A673 (cell line): ENCODE results near the gene DSCAML1. TPM values are rescaled to one million over a fixed set of nuclear protein-coding genes. Genes with fewer than 3 reads are reported as not detected.

Experiments used
- BruUV-seq: library from RNA; stranded (reverse); fragments of 400-500 nt; replicated peaks from 2 replicates; lab custom pipeline; 2021; lab: Mats Ljungman, UMichigan
- CTCF ChIA-PET: fragments of 300-600 bp; sonication (Branson Sonifier 250); formaldehyde crosslinking; loops from one replicate; lab custom pipeline; 2022; ENCODE audit warnings: antibody characterized with exemption; lab: Charles Lee
- POLR2A ChIA-PET: fragments of 300-600 bp; sonication (Branson Sonifier 250); formaldehyde crosslinking; loops from one replicate; lab custom pipeline; 2022; ENCODE audit warnings: antibody characterized with exemption; ENCODE audit not compliant: low non-redundant PET; lab: Charles Lee
- DNase-seq: peaks from one replicate; pipeline ENCODE4 v3.0.0-alpha.2; 2015; ENCODE audit warnings: low spot score
- H3K27ac ChIP-seq: fragments of 200-600 bp; sonication (generic); 2 replicates; pipeline ENCODE4 v1.5.1; 2016; ENCODE audit warnings: mixed run types, low read depth, mild to moderate bottlenecking, mixed read lengths, antibody characterized with exemption, low read length; ENCODE audit not compliant: poor library complexity, severe bottlenecking
- H3K27me3 ChIP-seq: fragments of 200-600 bp; sonication (generic); replicated peaks from 2 replicates; pipeline ENCODE4 v1.6.1; 2017; ENCODE audit warnings: mixed run types, low read depth, mild to moderate bottlenecking, mixed read lengths, antibody characterized with exemption, low read length; ENCODE audit not compliant: insufficient read depth, poor library complexity
- H3K36me3 ChIP-seq: fragments of 200-600 bp; sonication (generic); 2 replicates; pipeline ENCODE4 v1.6.1; 2016; ENCODE audit warnings: mixed run types, mild to moderate bottlenecking, mixed read lengths, antibody characterized with exemption, low read length; ENCODE audit not compliant: insufficient read depth, poor library complexity, severe bottlenecking
- H3K4me1 ChIP-seq: fragments of 200-600 bp; sonication (generic); 2 replicates; pipeline ENCODE4 v1.6.1; 2017; ENCODE audit warnings: mixed run types, mild to moderate bottlenecking, mixed read lengths, antibody characterized with exemption, low read length; ENCODE audit not compliant: insufficient read depth, poor library complexity, severe bottlenecking
- H3K4me3 ChIP-seq: fragments of 200-600 bp; sonication (generic); 2 replicates; pipeline ENCODE4 v1.5.1; 2016; ENCODE audit warnings: low read depth, mixed run types, mild to moderate bottlenecking, mixed read lengths, low read length; ENCODE audit not compliant: poor library complexity, severe bottlenecking
- H3K9me3 ChIP-seq: fragments of 200-600 bp; sonication (generic); 2 replicates; pipeline ENCODE4 v1.6.1; 2016; ENCODE audit warnings: mixed run types, low read depth, mild to moderate bottlenecking, mixed read lengths, antibody characterized with exemption, low read length; ENCODE audit not compliant: poor library complexity, severe bottlenecking
- CTCF ChIP-seq: fragments of 300-800, 200-600 bp; sonication (generic); conservative IDR thresholded peaks from 2 replicates; pipeline ENCODE4 v1.5.1; 2017; ENCODE audit warnings: low read depth, mild to moderate bottlenecking, antibody characterized with exemption, low read length, moderate library complexity, mixed read lengths
- EZH2 ChIP-seq: fragments of 200-600 bp; sonication (generic); IDR thresholded peaks from 2 replicates; pipeline ENCODE4 v1.6.1; 2017; ENCODE audit warnings: borderline replicate concordance, low read depth, mild to moderate bottlenecking, mixed read lengths, antibody characterized with exemption, low read length; ENCODE audit not compliant: poor library complexity, severe bottlenecking
- intact Hi-C: fragments of 100-400 bp; cut with micrococcal nuclease; formaldehyde crosslinking; loops from one replicate; pipeline ENCODE4 v1.10.0; 2022; ENCODE audit not compliant: unreplicated experiment
- total RNA-seq: library from RNA; stranded (reverse); gene quantifications from 2 replicates; pipeline ENCODE4 v1.2.3, GENCODE V29; 2021

DSCAML1 gene
- total RNA-seq, 1 experiment from 2014 or later: not detected

- BruUV-seq: no TSS peak
- ChIA-PET POLR2A (interaction anchor here (0.6 kb wide), 1 partner anchor 494 kb away, joined by 3 read pairs; no protein-coding TSS in a partner anchor), CTCF (interaction anchor here (0.5 to 4.4 kb wide), 18 partner anchors 9 to 438 kb away, joined by 3 to 41 read pairs (median 4); no protein-coding TSS in a partner anchor)
- intact Hi-C loops: loop anchor here (5.0 kb wide), 1 partner anchor 586 kb away; the partner anchor contains the start of genes PCSK7 and RNF214
- no peak overlapping the region for H3K27ac ChIP-seq
- DNase-seq: no peak
- TF ChIP-seq CTCF: peak; percentile 3; the same call in 1 of the 2 replicates
- TF ChIP-seq EZH2: no peak
- H3K27me3 ChIP-seq: no peaks in the 10 kb centered on the region
- peaks cover 35% of the 10 kb centered on the region for H3K4me1 ChIP-seq
- no peaks in the 10 kb centered on the region for H3K9me3 ChIP-seq
- no peaks in the 10 kb centered on the region for H3K36me3 ChIP-seq
- H3K4me3 ChIP-seq: no peak overlapping the region
These were observed 21.2 kb upstream of the DSCAML1 start for GRCh38 chr11:117818041-117818873.

GRCh38 chr11:117817368-117818040, 20.5 kb upstream of the DSCAML1 start:
- intact Hi-C loops: loop anchor here (2.0 to 5.0 kb wide), 2 partner anchors 391 to 585 kb away; partner anchors contain the start of genes PCSK7 and RNF214
- no TSS peak for BruUV-seq
- TF ChIP-seq CTCF: peak; percentile 99
- TF ChIP-seq EZH2: no peak
- H3K9me3 ChIP-seq: no peaks in the 10 kb centered on the region
- H3K36me3 ChIP-seq: no peaks in the 10 kb centered on the region
- no peak overlapping the region for H3K4me3 ChIP-seq
- peaks cover 35% of the 10 kb centered on the region for H3K4me1 ChIP-seq
- ChIA-PET POLR2A (no interaction called here), CTCF (interaction anchor here (0.5 to 4.4 kb wide), 12 partner anchors 8 to 506 kb away, joined by 3 to 41 read pairs (median 6); no protein-coding TSS in a partner anchor)
- peak; percentile 89 for DNase-seq
- no peak overlapping the region for H3K27ac ChIP-seq
- H3K27me3 ChIP-seq: no peaks in the 10 kb centered on the region

- no peaks in the 10 kb centered on the region for H3K9me3 ChIP-seq
- no peak overlapping the region for H3K27ac ChIP-seq
- POLR2A ChIA-PET: no interaction called here
- H3K27me3 ChIP-seq: no peaks in the 10 kb centered on the region
- TF ChIP-seq CTCF (no peak), EZH2 (no peak)
- peaks cover 35% of the 10 kb centered on the region for H3K4me1 ChIP-seq
- no peak for DNase-seq
- H3K4me3 ChIP-seq: no peak overlapping the region
- intact Hi-C loops: loop anchor here (2.0 to 5.0 kb wide), 2 partner anchors 390 to 585 kb away; partner anchors contain the start of genes PCSK7 and RNF214
- BruUV-seq: no TSS peak
- no peaks in the 10 kb centered on the region for H3K36me3 ChIP-seq
- CTCF ChIA-PET: interaction anchor here (0.6 to 4.4 kb wide), 6 partner anchors 9 to 506 kb away, joined by 4 to 41 read pairs (median 18); no protein-coding TSS in a partner anchor
These were observed 19.9 kb upstream of the DSCAML1 start for GRCh38 chr11:117816846-117817367.
